M059J (cell line): ENCODE results near the gene THSD4. TPM values are rescaled to one million over a fixed set of nuclear protein-coding genes. Genes with fewer than 3 reads are reported as not detected.

Source experiments
- DNase-seq: peaks from one replicate; pipeline ENCODE4 v3.0.0-alpha.2; 2012; ENCODE audit warnings: low read depth
- total RNA-seq: library from RNA; depleted of rRNA; stranded (reverse); fragments of >200 nt; shearing (Covaris generic); gene quantifications from 2 replicates; pipeline ENCODE4 v1.2.3, GENCODE V29; 2014; rRNA removed

The THSD4 gene
- 5.3 and 9.9 TPM in 2 replicates for total RNA-seq

DNA sequence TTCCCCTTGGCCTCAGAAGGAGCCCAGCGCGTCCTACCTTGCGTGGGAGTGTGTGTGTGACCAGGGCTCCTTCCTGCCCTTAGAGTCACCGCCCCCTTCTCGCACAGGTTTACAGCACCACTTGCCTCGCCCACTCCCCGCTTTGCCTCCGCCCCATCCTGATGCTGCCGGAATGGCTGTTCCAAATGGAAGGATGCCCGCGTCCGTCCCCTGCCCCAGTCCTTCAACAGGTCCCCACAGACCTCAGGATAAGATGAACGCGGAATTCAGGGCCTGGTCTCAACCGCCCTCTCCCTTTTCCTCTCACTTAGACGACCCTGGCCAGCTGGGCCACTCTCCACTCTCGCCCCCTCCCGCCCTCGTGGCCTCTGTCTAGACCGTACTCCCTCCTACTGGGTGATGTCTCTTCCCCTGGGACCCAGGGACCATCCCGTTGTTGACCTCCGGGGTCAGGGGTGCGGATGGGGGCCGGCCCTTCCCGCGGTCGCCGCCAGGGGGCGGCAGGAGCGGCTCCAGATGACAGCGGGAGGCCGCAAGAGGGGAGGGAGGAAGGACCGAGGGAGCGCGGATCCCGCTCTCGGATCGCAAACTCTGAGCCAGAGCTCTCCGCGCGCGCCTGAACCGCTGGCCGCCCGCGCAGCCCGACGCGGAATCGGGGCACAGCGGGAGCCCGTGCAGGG lies at the start of gene THSD4:
TSS of gene THSD4 (plus strand) at position 585 of the 680 bp plus-strand sequence.
- peak; percentile 74 for DNase-seq

DNA sequence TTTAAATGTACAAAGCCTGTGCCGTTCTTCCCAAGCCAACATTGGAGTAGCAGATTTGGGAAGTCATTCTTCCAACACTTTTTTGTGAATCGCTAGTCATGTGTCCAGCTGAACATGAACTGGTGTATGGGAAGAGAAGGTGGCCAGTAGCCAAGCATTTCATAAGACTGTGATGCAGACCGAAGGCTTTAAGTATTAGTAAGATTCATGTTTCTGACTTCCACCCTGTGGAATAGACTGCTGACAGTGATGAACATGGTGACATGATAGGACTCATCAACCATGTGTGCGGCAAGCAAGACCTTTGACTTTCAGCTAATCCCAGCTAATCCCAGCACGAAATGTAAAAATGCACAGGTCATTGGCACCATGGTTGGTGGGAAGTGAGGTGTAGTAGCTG lies 48.3 kb upstream of the THSD4 start:
- DNase-seq, result no peak

GRCh38 chr15:71069693-71070092 lies 45.6 kb upstream of the THSD4 start:
- DNase-seq, result no peak

- no peak for DNase-seq
These were observed 43.7 kb upstream of the THSD4 start for GRCh38 chr15:71071529-71071928.

- DNase-seq, result no peak
These were observed 42.8 kb upstream of the THSD4 start for GRCh38 chr15:71072423-71072822.

GRCh38 chr15:71078506-71079207 lies 36.6 kb upstream of the THSD4 start:
- peak; percentile 24 for DNase-seq

DNA sequence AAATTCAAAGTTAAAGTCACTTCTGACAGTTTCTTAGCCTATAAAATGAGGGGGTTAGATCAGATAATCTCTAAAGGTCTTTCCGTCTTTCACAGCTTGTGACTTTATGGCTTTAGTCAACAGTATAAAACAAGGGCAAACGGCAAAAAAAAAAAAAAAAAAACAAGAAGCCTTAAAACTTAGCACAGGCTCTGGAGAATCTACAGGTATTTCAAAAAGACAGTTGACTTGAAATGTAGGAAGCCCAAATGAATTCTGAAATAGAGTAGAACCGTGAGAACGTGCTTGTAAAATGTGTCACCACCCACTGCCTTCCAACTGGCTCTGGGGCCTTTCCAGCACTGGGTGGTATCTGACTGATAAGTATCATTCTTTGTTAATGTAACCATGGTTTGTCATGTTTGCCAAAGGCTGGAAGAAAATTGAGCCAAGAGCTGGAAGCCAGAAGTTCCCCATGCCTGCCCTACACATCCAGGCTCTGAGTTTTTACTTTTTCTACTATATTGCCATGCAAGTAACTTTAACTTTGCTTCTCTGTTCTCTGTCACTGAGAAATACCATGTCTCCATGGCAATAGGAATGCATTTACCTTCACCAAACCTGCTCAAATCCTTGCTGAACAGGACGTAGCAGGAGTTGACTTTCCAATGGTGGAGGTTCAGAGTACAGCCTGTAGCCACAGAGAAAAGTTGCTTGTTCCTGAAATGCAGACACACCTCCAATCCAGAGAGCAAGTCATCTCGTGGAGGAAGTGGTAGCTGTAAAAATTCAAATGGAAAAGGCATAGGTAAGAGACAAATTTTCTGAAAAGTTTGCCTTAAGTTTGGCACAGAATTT lies 35.8 kb upstream of the THSD4 start:
- DNase-seq, result peak; percentile 97

DNA sequence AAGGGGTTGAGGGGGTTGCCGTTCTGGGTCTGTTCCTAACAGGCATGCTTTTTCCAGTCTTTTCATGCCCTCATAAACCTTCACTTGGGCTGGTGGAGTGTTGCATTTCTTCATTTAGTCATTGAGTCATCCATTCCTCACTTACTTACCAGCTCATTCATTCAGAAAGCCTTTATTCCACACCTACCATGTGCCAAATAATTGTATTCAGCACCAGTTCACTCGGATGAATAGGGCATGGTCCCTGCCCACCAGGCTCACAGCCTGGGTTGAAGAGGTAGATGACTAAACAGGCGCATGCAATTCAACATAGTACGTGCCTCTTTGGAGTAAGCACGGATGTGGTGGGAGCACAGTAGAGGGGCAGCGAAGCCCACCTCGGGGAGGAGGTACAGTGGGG lies 35.1 kb upstream of the THSD4 start:
- peak; percentile 35 for DNase-seq

DNA sequence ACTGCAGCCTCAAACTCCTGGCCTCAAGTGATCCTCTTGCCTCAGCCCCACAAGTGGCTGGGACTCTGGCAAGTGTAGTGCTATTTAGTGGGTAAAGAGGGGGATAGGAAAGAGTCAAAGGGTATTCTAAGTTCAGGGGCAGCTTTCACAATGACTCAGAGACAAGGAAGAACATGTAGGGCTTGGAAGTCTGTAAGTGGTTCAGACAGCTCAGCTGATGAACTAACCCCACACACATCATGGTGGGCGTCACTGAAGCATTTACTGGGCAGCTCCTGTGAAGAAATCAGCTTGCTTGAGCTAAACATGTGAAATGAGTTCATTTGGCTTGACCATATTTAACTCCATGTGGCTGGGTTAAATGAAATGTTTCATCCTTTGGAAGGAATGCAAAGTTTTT lies 34.6 kb upstream of the THSD4 start:
- DNase-seq, result peak; percentile 73

GRCh38 chr15:71082803-71083202 lies 32.5 kb upstream of the THSD4 start:
- DNase-seq, result no peak

- DNase-seq, result no peak
These were observed 31.9 kb upstream of the THSD4 start for GRCh38 chr15:71083349-71083748.

DNA sequence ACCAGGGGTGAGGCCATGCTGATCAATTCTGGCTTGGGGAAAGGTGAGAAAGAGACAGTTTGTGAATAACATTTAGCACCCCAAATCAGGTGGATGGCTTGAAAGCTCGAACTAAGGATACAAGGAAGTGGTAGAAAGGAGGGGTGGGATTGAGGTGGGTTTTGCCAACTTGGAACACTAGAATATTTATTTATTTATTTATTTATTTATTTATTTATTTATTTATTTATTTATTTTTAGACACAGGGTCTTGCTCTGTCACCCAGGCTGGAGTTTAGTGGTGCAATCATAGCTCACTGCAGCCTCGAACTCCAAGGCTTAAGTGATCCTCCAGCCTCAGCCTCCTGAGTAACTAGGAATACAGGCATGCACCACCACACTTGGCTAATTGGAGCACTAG lies 31.0 kb upstream of the THSD4 start:
- no peak for DNase-seq

DNA sequence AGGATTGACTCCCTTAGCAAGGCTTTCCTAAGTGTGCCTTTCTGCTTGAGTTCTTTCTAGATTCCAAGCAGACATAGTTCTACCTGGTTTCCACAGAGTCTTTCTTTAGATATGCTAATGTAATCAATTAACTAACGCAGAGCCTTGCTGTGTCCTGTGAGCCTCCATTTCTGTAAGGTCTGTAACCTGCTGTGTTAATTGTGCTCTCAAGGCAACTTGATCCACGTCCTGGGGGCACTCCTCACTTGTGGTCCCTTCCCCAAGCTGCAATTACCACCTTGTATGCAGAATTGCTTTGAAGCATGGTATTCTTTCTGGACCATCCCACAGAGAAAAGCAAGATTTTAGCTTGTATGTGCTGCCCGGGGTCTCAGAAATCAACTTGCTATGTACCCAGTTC lies 29.5 kb upstream of the THSD4 start:
- no peak for DNase-seq

- DNase-seq, result no peak
These were observed 27.1 kb upstream of the THSD4 start for GRCh38 chr15:71088155-71088554.

DNA sequence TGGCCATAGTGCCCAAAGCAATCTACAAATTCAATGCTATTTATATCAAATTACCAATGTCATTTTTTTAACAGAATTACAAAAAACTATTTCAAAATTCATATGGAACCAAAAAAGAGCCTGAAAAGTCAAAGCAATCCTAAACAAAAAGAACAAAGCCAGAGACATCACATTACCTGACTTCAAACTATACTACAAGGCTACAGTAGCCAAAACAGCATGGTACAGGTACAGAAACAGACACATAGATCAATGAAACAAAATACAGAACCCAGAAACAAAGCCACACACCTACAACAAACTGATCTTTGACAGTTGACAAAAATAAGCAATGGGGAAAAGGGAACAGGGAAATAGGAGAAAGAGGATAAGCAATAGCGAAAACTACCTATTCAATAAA lies 26.6 kb upstream of the THSD4 start:
- DNase-seq, result no peak

GRCh38 chr15:71089801-71090200 lies 25.5 kb upstream of the THSD4 start:
- DNase-seq, result no peak

DNA sequence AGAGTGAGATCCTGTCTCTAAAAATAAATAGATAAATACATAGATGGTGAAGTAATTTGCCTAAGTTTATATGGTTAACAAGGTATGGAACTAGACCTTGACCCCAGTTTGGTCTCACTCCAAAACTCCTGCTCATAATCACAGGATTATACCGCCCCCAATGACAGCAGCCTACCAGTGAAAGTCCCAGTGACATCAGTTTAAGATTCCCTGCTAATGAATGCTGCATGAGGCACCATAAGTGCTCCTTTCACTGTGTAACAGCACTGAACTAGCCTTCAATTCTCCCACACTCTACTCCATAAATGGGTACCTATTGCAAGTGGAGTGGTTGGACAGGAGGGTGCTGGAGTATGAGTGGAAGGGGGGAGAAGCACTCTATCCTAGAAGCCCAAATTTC lies 23.7 kb upstream of the THSD4 start:
- DNase-seq, result no peak

DNA sequence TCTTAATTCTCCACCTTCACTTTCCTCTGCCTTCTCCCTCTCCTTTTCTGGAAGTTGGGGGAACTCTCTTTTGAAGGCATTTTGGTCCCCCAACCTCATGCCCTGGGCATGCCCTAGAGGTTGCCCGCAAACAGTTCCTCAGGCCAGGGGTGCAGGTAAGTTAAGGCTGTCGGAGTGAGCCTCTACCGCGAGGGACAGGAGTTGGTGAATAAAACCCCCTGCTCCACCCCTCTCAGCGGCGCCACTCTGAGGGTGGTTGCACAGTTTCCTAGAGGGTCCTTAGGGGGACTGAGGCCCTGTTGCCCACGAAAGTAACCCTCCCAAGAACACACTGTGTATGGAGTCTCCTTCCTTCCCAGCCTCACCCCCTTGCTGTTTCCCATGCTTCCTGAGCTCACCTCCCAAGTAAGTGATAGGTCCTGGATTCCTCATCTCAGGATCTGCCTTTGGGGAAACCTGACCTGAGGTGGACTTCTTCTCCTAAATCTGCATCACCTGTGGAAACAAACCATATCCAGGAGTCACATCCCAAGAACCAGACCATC lies 23.1 kb upstream of the THSD4 start:
- DNase-seq, result no peak

- peak; percentile 94 for DNase-seq
These were observed 21.9 kb upstream of the THSD4 start for GRCh38 chr15:71093054-71094024.

GRCh38 chr15:71094137-71094536 lies 21.1 kb upstream of the THSD4 start:
- DNase-seq, result no peak

- peak; percentile 83 for DNase-seq
These were observed 18.6 kb upstream of the THSD4 start for GRCh38 chr15:71096676-71097075.
